22Rv1 (cell line): ENCODE data around the gene PPP6R3.
A peak's percentile ranks its signal among the peaks of the same experiment; 100 is the strongest.

Source experiments
- H3K27ac ChIP-seq: fragments of 450-650 bp; 2 replicates; pipeline ENCODE4 v1.5.1; 2017
- ZFX ChIP-seq: fragments of 450-650 bp; IDR thresholded peaks from 2 replicates; pipeline ENCODE4 v1.6.1; 2017; ENCODE audit warnings: antibody characterized with exemption, borderline replicate concordance
- TF ChIP-seq, protein P1 (sequence below): fragments of 450-650 bp; IDR thresholded peaks from 2 replicates; pipeline ENCODE4 v1.5.1; 2017; ENCODE audit warnings: mild to moderate bottlenecking

The PPP6R3 gene

DNA sequence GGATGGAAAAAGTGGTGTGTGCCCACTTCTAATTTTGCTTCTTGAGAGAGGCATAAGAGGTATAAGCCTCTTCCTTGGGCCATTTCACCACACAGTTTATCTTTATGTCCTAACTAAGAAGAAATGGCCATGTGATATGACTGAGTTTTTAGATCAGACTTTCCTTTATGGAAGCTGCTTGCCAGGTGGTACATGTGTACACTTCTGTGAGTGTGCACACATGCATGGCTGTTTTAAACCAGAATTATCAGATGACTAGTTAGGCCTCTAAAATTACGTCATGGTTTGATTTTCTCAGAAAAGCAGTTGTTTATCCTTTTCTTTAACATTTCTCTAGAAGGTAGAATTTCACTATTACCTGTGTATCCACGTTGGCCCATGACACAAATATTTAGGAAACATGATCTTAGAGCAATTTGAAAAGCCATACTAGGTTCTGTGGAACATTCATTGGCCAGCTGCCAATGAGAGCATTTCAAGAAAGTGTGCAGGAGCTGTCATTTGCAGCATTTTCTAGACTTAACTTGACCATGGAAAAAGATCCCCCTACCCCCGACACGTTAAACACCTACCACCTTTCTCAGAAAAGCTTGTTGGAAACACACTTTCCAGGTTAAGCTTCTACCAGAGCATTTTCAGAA, 114.6 kb downstream of the PPP6R3 start:
- no peak overlapping the region for H3K27ac ChIP-seq
- TF ChIP-seq, protein P1, sequence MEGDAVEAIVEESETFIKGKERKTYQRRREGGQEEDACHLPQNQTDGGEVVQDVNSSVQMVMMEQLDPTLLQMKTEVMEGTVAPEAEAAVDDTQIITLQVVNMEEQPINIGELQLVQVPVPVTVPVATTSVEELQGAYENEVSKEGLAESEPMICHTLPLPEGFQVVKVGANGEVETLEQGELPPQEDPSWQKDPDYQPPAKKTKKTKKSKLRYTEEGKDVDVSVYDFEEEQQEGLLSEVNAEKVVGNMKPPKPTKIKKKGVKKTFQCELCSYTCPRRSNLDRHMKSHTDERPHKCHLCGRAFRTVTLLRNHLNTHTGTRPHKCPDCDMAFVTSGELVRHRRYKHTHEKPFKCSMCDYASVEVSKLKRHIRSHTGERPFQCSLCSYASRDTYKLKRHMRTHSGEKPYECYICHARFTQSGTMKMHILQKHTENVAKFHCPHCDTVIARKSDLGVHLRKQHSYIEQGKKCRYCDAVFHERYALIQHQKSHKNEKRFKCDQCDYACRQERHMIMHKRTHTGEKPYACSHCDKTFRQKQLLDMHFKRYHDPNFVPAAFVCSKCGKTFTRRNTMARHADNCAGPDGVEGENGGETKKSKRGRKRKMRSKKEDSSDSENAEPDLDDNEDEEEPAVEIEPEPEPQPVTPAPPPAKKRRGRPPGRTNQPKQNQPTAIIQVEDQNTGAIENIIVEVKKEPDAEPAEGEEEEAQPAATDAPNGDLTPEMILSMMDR: no peak
- no peak for TF ChIP-seq ZFX

DNA sequence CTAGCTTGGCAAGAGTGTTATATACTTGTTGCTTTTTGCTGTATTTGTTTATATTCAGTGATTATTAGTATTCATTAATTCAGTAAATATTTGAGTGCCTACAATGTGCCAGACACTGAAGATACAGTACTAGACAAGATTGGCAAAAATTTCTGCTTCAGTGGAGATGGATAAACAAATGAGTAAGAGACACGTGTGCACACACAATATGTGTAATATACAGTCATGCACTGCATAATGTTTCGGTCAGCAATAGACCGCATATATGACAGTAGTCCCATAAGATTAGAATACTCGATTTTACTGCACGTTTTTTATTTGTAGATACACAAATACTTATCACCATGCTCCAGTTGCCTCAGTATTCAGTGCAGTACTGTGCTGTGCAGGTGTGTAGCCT, 118.9 kb downstream of the PPP6R3 start:
- no peak for TF ChIP-seq ZFX
- TF ChIP-seq, protein P1: no peak

DNA sequence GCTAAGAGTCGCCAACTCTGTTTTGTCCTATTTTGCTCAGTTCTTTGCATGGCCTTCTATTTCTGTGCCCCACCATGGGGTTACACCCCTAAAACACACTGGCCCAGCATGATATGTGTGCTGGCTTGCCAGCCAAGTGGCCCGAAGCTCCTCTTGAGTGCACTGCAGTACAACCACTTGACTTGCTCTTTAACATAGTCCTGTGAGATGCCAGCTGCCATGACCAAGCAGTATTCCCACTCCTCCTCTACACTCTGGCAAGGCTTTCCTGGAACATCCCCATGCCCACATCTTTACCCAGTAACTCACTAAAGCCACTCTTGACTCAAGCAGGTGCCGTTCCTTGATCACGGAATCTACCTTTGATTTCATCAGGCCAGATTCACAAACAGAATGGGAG, 120.9 kb downstream of the PPP6R3 start:
- TF ChIP-seq, protein P1: no peak
- TF ChIP-seq ZFX: no peak
- H3K27ac ChIP-seq: no peak overlapping the region

More for the DNA sequence above, 118.9 kb downstream of the PPP6R3 start:
- no peak overlapping the region for H3K27ac ChIP-seq

DNA sequence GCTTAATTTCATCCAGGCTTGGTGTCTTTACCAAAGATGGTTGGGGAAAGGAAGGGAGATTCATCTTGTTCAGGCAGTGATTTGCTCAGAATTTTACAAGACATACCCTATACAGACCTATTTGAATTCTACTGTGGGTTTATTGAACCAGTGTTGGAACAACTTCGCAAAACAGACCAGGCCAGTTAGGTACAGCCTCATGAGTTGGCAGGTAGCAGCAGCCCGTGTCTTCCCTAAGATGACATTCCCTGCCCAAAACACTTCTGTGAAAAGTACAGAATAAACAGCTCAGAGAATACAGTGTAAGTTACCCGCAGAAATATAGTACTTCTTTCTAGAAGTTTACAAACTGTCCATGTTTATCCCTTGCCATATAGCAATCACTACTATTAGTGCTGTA, 121.3 kb downstream of the PPP6R3 start:
- TF ChIP-seq, protein P1: no peak
- TF ChIP-seq ZFX: no peak
- no peak overlapping the region for H3K27ac ChIP-seq

DNA sequence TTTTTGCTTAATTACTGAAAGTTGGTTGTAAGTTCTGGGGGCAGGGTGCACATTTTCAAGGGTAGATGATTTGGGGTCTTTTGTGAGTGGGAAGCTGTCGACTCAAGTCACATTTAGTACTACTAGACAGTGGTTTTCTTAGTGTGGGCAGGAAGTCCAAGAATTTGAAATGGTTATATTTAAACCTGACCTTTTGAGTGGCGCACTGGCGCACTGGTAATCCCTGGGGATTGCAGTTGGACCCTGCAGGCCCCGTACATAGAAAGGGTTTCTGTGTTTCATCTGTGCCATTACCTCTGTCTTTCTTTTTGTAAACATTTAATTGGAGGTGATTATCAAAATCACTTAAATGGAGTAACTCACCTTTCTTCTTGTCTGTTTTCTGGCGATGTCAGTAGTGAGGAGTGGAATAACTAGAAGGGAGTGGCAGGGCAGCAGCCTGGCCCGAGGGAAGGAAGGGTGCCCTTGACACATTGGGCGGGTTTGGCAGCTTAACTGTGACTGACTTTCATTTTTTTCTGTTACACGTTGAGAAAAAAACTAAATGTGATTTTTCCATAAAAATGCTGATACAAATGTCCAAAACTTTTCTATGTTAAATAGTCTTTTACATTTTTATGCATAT, 122.0 kb downstream of the PPP6R3 start:
- TF ChIP-seq, protein P1: no peak
- no peak for TF ChIP-seq ZFX
- H3K27ac ChIP-seq: no peak overlapping the region

DNA sequence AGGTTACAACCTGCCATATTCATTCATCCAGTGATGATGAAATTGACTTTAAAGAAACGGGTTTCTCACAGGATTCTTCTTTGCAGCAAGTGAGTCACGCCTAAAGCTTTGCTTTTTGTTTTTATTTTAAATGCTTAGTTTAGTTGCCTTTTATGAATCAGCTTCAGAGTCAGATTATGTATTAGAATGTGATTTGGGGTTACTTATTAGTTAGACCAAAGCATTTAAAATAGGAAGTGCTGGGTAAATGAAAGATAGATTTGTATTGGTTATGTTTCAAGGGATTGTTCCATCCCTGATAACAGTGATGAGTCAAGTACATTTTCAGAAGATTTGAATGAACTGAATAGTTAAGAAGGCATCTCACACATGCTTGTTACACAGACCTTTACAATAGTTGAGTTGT, 122.5 kb downstream of the PPP6R3 start:
- H3K27ac ChIP-seq: no peak overlapping the region
- TF ChIP-seq ZFX: no peak
- TF ChIP-seq, protein P1: no peak

DNA sequence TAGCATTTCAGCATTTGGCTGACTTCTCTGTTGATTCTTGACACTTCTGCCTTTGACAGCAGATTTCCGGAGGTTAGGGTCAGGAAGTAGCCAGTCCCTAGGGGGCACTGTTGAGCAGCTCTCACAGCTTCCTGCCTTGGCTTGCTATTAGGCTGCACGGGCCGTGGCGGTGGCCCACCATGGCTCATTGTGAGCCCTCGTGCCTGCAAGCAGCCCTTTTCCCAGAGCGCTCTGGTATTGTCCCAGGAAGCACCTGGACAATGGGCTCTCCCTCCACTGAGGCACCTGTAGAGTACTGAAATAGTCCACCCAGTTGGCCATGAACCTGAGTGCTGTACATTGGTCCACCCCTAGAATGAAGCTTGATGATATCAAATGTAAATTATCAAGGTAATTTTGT, 123.5 kb downstream of the PPP6R3 start:
- H3K27ac ChIP-seq: no peak overlapping the region
- TF ChIP-seq ZFX: no peak
- TF ChIP-seq, protein P1: peak; percentile 92
